Stimulated activated CD8-positive, alpha-beta memory T cell treated with anti-CD3 and anti-CD28 coated beads, Interleukin-4, amount 100 ng/mL, for 48 hours (primary cell): Measurements from ENCODE around the gene NSMF.
"Not testable (repeated sequence)": the region's sequence is repeated elsewhere in the genome, so short reads cannot be mapped to it uniquely, and the experiment has no call there.

Source experiments
- DNase-seq: peaks from one replicate; pipeline ENCODE4 v3.0.0-alpha.2; 2020

The NSMF gene

GRCh38 chr9:137428841-137429545 is 30.1 kb downstream of the NSMF start:
- DNase-seq = no peak

GRCh38 chr9:137428311-137428630 is 30.9 kb downstream of the NSMF start:
- DNase-seq = no peak

GRCh38 chr9:137427454-137428310 is 31.5 kb downstream of the NSMF start:
- no peak for DNase-seq

GRCh38 chr9:137426018-137426681 is 33.0 kb downstream of the NSMF start:
- no peak for DNase-seq

GRCh38 chr9:137423514-137424291 is 35.4 kb downstream of the NSMF start:
- DNase-seq = no peak

GRCh38 chr9:137422604-137423513 is 36.3 kb downstream of the NSMF start, which contains the start of the genes EXD3 and NOXA1:
EXD3 (minus strand) TSS chr9:137423162; CDS start chr9:137395357, 27,805 bp downstream.
NOXA1 (plus strand) TSS chr9:137423393; CDS start chr9:137423530, 137 bp downstream.
- DNase-seq = peak; percentile 98

- DNase-seq = no peak
Measured at GRCh38 chr9:137421838-137422603, 37.1 kb downstream of the NSMF start.

- DNase-seq = no peak
Measured at GRCh38 chr9:137417161-137418021, 41.7 kb downstream of the NSMF start.

GRCh38 chr9:137416563-137417151 is 42.5 kb downstream of the NSMF start:
- no peak for DNase-seq

GRCh38 chr9:137416006-137416562 is 43.0 kb downstream of the NSMF start:
- no peak for DNase-seq

- DNase-seq = no peak
Measured at GRCh38 chr9:137415451-137415850, 43.7 kb downstream of the NSMF start.

- no peak for DNase-seq
Measured at GRCh38 chr9:137412431-137412830, 46.7 kb downstream of the NSMF start.

GRCh38 chr9:137411645-137412380 is 47.3 kb downstream of the NSMF start:
- DNase-seq = peak; percentile 71

GRCh38 chr9:137411260-137411644 is 47.9 kb downstream of the NSMF start:
- no peak for DNase-seq

- DNase-seq = no peak
Measured at GRCh38 chr9:137410891-137411249, 48.3 kb downstream of the NSMF start.

- DNase-seq = not testable (repeated sequence)
Measured at GRCh38 chr9:137410236-137410890, 48.8 kb downstream of the NSMF start.

GRCh38 chr9:137409515-137409914 is 49.6 kb downstream of the NSMF start:
- DNase-seq = no peak
